Activated naive CD4-positive, alpha-beta T cell treated with anti-CD3 and anti-CD28 coated beads, Interleukin-2, amount 50 U/mL, for 72 hours (primary cell): ENCODE results near the gene CRCP. TPM values are rescaled to one million over a fixed set of nuclear protein-coding genes. Genes with fewer than 3 reads are reported as not detected.
"Not testable (repeated sequence)": the region's sequence is repeated elsewhere in the genome, so short reads cannot be mapped to it uniquely, and the experiment has no call there.

Experiments
- ATAC-seq, 2 donors: fragments of 150-1000 bp; cut with Tn5 transposase; 2 replicates each; pipeline ENCODE4 v1.10.0; 2021; ENCODE audit warnings: mild to moderate bottlenecking in 2 of 2, moderate library complexity in 2 of 2
- DNase-seq, 2 donors: peaks; one replicate each; pipeline ENCODE4 v3.0.0; 2021 to 2022; ENCODE audit warnings: low spot score in 2 of 2
- H3K27ac Mint-ChIP-seq, 2 donors: one replicate each; pipeline ENCODE4 v1.8.0; 2022; ENCODE audit warnings: mild to moderate bottlenecking in 2 of 2, mixed read lengths in 2 of 2
- H3K36me3 Mint-ChIP-seq, 2 donors: one replicate each; pipeline ENCODE4 v1.8.0; 2022; ENCODE audit warnings: mixed read lengths in 2 of 2
- H3K9me3 Mint-ChIP-seq, 2 donors: one replicate each; pipeline ENCODE4 v1.8.0; 2022; ENCODE audit warnings: mixed read lengths in 2 of 2
- total RNA-seq, 2 donors: library from RNA; stranded (reverse); gene quantifications; one replicate each; pipeline ENCODE4 v1.2.3, GENCODE V29; 2022

Gene CRCP
- total RNA-seq, 2 donors from 2014 or later: 18.9 to 33.9 TPM

DNA sequence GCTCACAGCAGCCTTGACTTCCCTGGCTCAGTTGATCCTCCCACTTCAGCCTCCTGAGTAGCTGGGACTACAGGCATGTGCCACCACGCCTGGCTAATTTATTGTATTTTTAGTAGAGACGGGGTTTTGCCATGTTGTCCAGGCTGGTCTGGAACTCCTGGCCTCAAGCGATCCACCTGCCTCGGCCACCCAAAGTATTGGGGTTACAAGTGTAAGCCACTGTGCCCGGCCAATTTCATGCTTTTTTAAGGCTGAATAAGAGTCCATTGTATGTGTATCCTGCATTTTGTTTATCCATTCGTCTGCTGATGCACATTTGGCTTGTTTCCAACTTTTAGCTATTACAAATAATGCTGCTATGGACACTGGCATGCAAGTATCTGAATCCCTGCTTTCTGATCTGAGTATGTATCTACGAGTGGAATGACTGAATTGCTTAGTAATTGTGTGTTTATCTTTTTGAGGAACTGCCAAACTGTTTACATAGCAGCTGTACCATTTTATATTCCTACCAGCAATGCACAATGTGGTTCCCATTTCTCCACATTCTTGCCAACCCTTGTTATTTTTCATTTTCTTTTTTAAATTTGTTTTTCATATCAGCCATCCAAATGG is 53.2 kb downstream of the CRCP start:
- Mint-ChIP-seq H3K27ac (no peak overlapping the region), H3K36me3 (no peaks in the 10 kb centered on the region), H3K9me3 (no peaks in the 10 kb centered on the region)
- DNase-seq (no peak), ATAC-seq (no peak)

DNA sequence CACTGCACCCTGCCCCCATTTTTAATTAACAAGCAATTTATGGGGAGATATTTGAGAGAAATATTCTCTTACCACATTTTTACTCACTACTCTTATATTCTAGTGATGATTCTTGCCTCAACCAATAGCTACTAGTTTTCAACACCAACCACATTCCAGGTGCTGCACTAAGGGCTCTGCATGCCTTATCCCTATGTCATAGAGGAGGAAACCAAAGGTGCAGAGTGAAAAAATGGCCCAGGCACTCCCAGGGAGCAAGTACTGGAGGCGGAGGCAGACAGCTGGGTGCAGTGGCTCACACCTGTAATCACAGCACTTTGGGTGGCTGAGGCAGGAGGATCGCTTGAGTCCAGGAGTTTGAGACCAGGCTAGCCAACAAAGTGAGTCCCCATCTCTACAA is 55.0 kb downstream of the CRCP start:
- DNase-seq (no peak), ATAC-seq (no peak)
- Mint-ChIP-seq H3K36me3 (no peaks in the 10 kb centered on the region), H3K27ac (no peak overlapping the region), H3K9me3 (no peaks in the 10 kb centered on the region)

DNA sequence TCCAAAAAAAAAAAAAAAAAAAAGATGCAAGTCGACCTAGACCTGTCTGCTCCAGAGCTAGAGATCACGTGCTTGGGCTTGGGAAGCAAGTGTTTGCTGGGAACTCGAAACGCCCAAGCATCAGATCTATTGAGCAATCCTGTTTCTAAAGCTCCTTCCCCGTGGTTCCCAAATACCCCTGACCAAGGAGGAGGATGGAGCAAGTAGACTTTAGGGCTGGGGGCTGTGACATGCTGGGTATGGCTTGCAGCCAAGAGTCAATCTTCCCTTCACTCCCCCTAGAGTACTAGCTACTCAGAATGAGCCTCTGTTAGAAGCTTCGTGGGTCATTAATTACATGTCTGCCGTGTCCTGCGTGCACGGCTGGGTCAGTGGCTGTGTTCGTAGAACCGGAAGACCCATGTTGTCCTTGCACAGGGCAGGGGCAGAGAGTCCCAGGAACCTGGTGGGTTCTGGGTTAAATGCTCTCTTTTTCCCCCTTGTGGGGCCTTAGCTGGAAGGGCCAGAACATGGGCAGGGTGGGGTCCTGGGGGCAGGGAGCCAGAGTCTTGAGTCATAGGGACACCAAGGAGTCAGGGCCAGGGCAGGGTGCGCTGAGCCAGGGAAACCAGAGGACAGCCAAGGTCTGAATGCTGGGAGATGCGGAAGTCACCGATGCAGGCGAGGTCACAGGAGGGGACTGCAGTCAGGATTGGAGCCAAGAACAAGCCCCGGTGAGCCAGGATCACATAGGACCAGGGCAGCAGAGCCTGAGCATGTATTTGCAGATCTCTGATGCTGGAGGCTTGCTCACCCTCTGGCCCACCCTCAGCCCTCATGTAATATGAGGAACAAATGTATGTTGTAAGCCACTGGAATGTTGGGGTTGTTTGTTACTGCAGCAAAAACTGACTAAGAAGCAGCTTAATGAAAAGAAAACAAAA is 55.9 kb downstream of the CRCP start:
- DNase-seq (no peak), ATAC-seq (no peak)
- no peaks in the 10 kb centered on the region for H3K36me3 Mint-ChIP-seq
- H3K9me3 Mint-ChIP-seq: no peaks in the 10 kb centered on the region
- no peak overlapping the region for H3K27ac Mint-ChIP-seq

DNA sequence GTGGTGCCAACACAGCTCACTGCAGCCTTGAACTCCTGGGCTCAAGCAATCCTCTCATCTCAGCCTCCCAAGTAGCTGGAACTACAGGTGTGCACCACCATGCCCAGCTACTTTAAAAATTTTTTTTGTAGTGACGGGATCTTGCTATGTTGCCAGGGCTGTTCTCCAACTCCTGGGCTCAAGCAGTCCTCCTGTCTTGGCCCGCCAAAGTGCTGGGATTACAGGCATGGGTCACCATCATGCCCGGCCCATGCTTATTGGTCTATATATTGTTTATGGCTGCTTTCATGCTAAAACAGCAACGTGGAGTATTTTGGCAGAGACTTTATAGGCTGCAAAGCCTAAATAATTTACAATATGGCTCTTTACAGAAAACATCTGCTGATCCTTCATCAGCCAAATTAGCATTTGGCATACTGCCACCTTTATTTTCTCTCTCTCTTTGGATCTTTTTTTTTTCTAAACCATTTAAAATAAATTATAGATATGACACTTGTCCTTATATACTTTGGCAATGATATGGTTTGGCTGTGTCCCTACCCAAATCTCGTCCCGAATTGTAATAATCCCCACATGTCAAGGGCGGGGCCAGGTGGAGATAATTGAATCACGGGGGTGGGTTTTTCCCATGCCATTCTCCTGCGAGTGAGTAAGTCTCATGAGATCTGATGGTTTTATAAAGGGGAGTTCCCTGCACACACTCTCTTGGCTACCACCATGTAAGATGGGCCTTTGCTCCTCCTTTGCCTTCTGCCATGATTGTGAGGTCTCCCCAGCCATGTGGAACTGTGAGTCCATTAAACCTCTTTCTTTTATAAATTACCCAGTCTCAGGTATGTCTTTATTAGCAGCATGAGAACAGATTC is 58.1 kb downstream of the CRCP start:
- ATAC-seq: peak in 1 of 2 donors; percentile 65
- H3K27ac Mint-ChIP-seq, DNase-seq, H3K36me3 Mint-ChIP-seq, H3K9me3 Mint-ChIP-seq: not testable (repeated sequence)

DNA sequence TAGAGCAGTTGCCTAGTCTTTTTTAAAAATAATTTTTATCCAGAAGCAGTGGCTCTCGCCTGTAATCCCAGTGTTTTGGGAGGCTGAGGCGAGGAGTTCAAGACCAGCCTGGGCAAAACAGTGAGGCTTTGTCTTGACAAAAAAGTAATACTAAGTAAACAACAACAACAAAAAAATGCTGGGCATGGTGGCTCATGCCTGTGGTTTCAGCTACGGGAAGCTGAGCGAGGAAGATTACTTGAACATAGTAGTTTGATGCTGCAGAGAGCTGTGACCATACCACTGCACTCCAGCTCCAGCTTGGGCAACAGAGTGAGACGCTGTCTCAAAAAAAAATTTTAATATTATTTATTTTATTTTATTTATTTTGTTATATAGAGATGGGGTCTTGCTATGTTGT is 59.2 kb downstream of the CRCP start:
- H3K36me3 Mint-ChIP-seq: no peaks in the 10 kb centered on the region
- DNase-seq (no peak), ATAC-seq (no peak)
- no peaks in the 10 kb centered on the region for H3K9me3 Mint-ChIP-seq
- no peak overlapping the region for H3K27ac Mint-ChIP-seq

DNA sequence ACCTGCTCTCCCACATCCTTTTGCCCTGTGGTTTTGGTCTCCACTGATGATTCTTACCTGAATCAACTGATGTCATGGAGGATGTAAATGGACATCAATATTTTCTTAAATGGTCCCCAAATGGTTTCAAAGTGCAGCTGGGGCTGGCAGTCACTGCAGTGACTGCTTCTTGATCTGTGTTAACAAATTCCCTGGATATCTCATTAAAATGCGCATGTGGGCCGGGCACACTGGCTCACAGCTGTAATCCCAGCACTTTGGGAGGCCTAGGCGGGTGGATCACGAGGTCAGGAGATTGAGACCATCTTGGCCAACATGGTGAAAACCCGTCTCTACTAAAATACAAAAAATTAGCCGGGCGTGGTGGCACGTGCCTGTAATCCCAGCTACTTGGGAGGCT is 60.4 kb downstream of the CRCP start:
- not testable (repeated sequence) for H3K36me3 Mint-ChIP-seq, ATAC-seq, DNase-seq

DNA sequence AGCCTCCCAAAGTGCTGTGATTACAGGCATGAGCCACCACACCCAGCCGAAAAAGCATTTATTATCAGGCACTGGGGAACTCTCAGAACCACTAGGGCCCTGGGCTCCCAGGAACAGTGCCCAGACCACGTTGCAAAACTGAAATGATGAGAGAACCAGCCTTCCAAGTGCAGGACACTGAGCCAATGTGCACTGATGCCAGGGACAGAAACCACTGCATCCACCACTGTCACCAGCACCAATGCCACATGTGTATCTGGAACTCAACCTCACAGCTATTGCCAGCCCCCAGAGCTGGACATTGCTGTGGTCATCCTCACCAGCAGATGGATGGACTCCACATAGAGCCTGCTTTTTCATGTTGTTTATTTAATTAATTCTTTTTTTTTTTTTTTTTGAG is 62.3 kb downstream of the CRCP start:
- DNase-seq (no peak), ATAC-seq (no peak)
- H3K27ac Mint-ChIP-seq: no peak overlapping the region
- H3K36me3 Mint-ChIP-seq: no peaks in the 10 kb centered on the region
- no peaks in the 10 kb centered on the region for H3K9me3 Mint-ChIP-seq

More for the DNA sequence above, 60.4 kb downstream of the CRCP start:
- H3K27ac Mint-ChIP-seq, H3K9me3 Mint-ChIP-seq: not testable (repeated sequence)

DNA sequence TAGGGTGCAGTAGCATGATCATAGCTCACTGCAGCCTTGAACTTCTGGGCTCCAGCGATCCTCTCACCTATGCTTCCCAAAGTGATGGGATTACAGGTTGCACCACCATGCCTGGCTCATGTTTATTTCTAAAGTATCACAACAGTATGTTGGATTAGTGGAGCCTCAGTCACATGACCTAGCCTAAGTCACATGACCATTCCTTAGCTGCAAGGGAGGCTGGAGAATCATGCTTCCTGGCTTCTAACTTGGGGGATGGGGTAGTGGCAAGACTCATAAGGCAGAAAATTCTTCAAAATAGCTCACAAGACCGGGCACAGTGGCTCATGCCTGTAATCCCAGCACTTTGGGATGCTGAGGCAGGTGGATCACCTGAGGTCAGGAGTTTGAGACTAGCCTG is 63.6 kb downstream of the CRCP start:
- ATAC-seq: no peak
- Mint-ChIP-seq H3K9me3 (no peaks in the 10 kb centered on the region), H3K36me3 (no peaks in the 10 kb centered on the region), H3K27ac (no peak overlapping the region)
- DNase-seq: no peak

DNA sequence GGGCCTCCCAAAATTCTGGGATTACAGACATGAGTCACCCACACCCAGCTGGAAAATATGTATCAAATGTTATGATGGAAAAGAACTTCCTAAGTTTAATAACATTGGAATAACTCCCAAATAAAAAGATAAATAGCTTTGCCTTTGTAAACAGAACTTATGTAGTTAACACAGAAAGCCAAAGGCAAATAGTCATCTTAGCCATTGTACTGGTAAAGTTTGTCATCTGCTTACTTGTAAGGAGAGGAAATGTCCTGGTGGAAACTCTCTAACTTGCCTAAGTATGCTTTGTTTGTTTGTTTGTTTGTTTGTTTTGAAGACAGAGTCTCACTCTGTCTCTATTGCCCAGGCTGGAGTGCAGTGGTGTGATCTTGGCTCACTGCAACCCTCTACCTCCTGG is 66.7 kb downstream of the CRCP start:
- H3K36me3 Mint-ChIP-seq: peaks cover 0 to 4% of the 10 kb centered on the region in 2 donors
- no peak overlapping the region for H3K27ac Mint-ChIP-seq
- no peak for ATAC-seq

DNA sequence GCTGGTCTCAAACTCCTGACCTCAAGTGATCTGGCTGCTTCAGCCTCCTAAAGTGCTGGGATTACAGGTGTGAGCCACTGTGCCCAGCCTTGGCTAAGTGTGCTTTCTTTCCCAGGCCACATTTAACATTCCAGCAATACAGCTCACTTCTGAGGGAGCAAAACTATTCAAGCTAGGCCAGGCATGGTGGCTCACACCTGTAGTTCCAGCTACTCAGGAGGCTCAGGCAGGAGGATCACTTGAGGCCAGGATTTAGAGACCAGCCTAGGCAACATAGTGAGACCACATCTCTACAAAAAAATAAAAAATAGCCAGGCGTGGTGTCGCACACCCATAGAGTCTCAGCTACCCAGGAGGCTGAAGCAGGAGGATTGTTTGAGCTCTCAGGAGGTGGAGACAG is 67.2 kb downstream of the CRCP start:
- no peak for ATAC-seq
- Mint-ChIP-seq H3K9me3 (peaks cover 0 to 4% of the 10 kb centered on the region in 2 donors), H3K36me3 (peaks cover 0 to 4% of the 10 kb centered on the region in 2 donors), H3K27ac (no peak overlapping the region)
- no peak for DNase-seq

More for the DNA sequence above, 66.7 kb downstream of the CRCP start:
- H3K9me3 Mint-ChIP-seq: peaks cover 0 to 4% of the 10 kb centered on the region in 2 donors
- DNase-seq: no peak

DNA sequence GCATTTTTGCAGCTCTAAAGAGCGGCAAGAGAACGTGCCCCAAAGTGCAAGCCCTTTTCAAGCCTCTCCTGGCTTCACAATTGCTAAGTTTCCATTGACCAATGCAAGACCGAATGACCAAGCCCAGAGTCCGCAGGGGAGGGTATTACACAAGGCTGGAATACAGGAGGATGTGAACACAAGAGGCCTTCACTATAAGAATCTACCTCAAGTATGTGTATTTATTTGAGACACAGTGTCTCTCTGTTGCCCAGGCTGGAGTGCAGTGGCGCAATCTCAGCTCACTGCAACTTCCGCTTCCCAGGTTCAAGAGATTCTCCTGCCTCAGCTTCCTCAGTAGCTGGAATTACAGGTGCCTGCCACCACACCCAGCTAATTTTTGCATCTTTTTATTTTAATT is 68.3 kb downstream of the CRCP start:
- H3K36me3 Mint-ChIP-seq: peaks cover 0 to 4% of the 10 kb centered on the region in 2 donors
- DNase-seq (no peak), ATAC-seq (no peak)
- peaks cover 0 to 4% of the 10 kb centered on the region in 2 donors for H3K9me3 Mint-ChIP-seq
- H3K27ac Mint-ChIP-seq: no peak overlapping the region

DNA sequence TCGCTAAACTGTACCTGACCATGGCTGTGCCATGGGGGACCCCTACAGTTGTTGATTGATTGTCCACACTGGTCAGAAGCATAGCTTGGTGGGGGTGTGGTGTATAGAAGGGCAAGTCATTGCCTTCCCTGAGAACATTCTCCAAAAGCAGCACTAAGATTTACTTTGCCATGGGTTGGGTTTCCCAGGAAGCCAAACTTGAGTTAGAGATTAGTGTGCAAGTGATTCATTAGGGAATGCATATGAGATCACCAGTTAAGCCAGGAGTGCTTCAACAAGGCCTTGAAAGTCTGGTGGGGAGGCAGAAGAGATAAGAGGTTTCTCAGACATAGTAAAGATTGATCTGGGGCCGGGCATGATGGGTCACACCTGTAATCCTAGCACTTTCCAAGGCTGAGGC is 69.1 kb downstream of the CRCP start:
- Mint-ChIP-seq H3K36me3 (peaks cover 0 to 4% of the 10 kb centered on the region in 2 donors), H3K27ac (no peak overlapping the region), H3K9me3 (peaks cover 0 to 4% of the 10 kb centered on the region in 2 donors)
- ATAC-seq (no peak), DNase-seq (no peak)

DNA sequence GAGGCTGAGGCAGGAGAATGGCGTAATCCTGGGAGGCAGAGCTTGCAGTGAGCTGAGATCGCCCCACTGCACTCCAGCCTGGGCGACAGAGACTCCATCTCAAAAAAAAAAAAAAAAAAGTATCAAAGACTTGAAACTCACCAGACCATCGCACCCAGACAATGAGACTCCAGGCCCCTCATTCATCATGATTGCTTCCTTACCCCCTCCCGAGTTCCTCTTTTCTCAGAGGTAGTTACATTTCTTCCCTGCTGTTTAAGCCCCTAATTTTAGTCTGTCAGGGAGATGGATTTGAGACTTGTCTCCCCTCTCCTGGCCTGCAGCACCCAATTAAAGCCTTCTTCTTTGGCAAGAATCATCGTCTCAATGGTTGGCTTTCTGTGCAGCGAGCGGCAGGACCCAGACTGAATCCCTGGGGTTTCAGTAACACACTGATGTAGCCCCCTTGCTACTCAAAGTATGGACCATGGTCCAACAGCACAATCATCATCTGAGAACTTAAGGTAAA is 71.1 kb downstream of the CRCP start:
- no peak for DNase-seq
- no peak overlapping the region for H3K27ac Mint-ChIP-seq
- ATAC-seq: no peak
- peaks cover 0 to 4% of the 10 kb centered on the region in 2 donors for H3K36me3 Mint-ChIP-seq
- peaks cover 0 to 4% of the 10 kb centered on the region in 2 donors for H3K9me3 Mint-ChIP-seq

DNA sequence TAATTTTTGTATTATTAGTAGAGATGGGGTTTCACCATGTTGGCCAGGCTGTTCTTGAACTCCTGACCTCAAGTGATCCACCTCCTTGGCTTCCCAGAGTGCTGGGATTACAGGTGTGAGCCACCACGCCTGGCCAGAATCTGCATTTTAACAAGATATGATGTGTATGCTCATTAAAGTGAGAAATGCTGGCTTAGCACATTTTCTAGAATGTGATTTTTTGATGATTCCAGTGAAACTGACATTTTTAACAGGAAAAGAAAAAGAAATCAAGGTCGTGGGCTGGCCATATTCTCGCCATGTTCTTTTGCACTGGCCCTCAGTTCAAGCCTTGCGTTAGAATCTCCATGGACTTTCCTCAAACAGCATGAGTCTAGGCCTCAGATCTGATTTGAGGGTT is 72.3 kb downstream of the CRCP start:
- Mint-ChIP-seq H3K36me3 (peaks cover 0 to 4% of the 10 kb centered on the region in 2 donors), H3K27ac (no peak overlapping the region), H3K9me3 (peaks cover 0 to 4% of the 10 kb centered on the region in 2 donors)
- no peak for DNase-seq
- no peak for ATAC-seq

DNA sequence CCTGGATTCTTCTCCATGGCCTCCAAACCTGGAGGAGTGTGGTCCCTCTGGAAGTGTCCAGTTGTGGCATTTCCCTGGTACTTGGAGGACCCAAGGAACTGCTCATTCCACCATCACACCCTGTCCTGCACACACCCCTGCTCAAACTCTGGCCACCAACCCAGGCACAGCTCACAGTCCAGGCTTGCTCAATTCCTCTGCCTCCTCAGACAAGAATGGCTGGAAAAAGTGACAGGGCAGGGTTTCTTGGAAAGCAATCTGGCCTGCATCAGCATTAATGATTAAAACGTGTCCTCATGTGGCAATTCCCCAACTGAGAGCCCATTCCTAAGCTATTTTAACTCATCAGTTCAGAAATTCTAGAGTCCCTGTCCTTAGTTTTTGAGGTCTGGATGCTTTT is 73.3 kb downstream of the CRCP start:
- DNase-seq (no peak), ATAC-seq (no peak)
- peaks cover 0 to 4% of the 10 kb centered on the region in 2 donors for H3K36me3 Mint-ChIP-seq
- H3K27ac Mint-ChIP-seq: no peak overlapping the region
- peaks cover 0 to 4% of the 10 kb centered on the region in 2 donors for H3K9me3 Mint-ChIP-seq

DNA sequence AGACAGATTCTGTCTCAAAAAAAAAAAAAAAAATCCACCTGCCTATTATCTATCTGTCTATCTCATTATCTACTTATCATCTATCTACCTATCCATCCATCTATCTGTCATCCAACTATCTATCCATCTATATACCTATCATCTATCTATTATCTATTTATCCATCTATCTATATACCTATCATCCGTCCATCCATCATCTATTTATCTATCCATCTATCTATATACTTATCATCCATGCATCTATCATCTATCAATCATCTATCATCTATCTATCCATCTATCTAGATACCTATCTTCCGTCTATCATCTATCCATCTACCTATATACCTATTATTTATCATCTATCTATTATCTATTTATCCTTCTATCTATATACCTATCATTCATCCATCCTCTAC is 74.0 kb downstream of the CRCP start:
- DNase-seq (no peak), ATAC-seq (no peak)
- H3K9me3 Mint-ChIP-seq: peaks cover 0 to 4% of the 10 kb centered on the region in 2 donors
- no peak overlapping the region for H3K27ac Mint-ChIP-seq
- peaks cover 0 to 4% of the 10 kb centered on the region in 2 donors for H3K36me3 Mint-ChIP-seq
